ENCODE results near the gene MAOA.

DNA sequence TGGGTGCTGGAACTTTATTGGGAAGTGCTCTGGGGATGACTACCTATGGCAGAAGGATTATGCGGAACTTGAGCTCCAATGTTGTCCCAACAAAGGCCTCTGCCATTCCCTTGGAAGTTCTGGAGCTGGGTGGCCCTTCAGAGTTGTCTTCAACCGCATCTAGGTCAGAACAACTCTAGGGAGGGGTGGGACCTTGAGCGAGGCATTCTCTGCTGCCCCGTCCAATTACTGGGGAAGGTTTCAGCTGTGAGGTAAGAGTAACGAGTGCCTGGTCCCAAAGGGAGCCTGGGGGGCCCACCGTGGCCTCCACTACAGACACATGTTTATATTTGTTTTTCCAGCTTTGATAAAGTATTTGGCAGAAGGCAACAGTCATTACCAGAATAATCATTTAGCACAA, 79.4 kb downstream of the MAOA start:
- TF ChIP-seq POLR2A (IDR thresholded peaks at IDR 0.05; ENCODE audit: low read depth) (no peak), POLR2AphosphoS5 (IDR thresholded peaks at IDR 0.05) (no peak)

Measured in esophagus muscularis mucosa (tissue), 2 donors.